ENCODE measurements around the gene ENC1.

ENC1 gene

GRCh38 chr5:74623006-74623611 lies 17.4 kb downstream of the ENC1 start:
- Histone ChIP-seq H3K4me3 (ENCODE audit: low read depth in 1 of 2, low read length in 1 of 2) (no peak overlapping the region), H3K27ac (no peak overlapping the region), H3K4me1 (ENCODE audit: control insufficient read depth in 1 of 2, insufficient read depth in 1 of 2, low read depth in 1 of 2, low read length in 1 of 2) (no peaks in the 10 kb centered on the region), H3K36me3 (no peaks in the 10 kb centered on the region), H3K27me3 (no peaks in the 10 kb centered on the region), H3K9me3 (no peaks in the 10 kb centered on the region)
- no peak for TF ChIP-seq CTCF (IDR thresholded peaks at IDR 0.05)

- no peaks in the 10 kb centered on the region for H3K9me3 ChIP-seq
- no peak overlapping the region for H3K4me3 ChIP-seq (ENCODE audit: low read depth in 1 of 2, low read length in 1 of 2)
- TF ChIP-seq CTCF (IDR thresholded peaks at IDR 0.05): no peak
- H3K27ac ChIP-seq: no peak overlapping the region
- H3K27me3 ChIP-seq: no peaks in the 10 kb centered on the region
- no peaks in the 10 kb centered on the region for H3K4me1 ChIP-seq (ENCODE audit: control insufficient read depth in 1 of 2, insufficient read depth in 1 of 2, low read depth in 1 of 2, low read length in 1 of 2)
- no peaks in the 10 kb centered on the region for H3K36me3 ChIP-seq
Observed at GRCh38 chr5:74622122-74622521, 18.4 kb downstream of the ENC1 start.

- H3K4me3 ChIP-seq (ENCODE audit: low read depth in 1 of 2, low read length in 1 of 2): no peak overlapping the region
- H3K27ac ChIP-seq: no peak overlapping the region
- no peaks in the 10 kb centered on the region for H3K9me3 ChIP-seq
- no peaks in the 10 kb centered on the region for H3K36me3 ChIP-seq
- H3K4me1 ChIP-seq (ENCODE audit: control insufficient read depth in 1 of 2, insufficient read depth in 1 of 2, low read depth in 1 of 2, low read length in 1 of 2): no peaks in the 10 kb centered on the region
- no peaks in the 10 kb centered on the region for H3K27me3 ChIP-seq
- no peak for TF ChIP-seq CTCF (IDR thresholded peaks at IDR 0.05)
Observed at GRCh38 chr5:74621492-74621891, 19.0 kb downstream of the ENC1 start.

- no peak for TF ChIP-seq CTCF (IDR thresholded peaks at IDR 0.05)
- no peaks in the 10 kb centered on the region for H3K27me3 ChIP-seq
- H3K4me3 ChIP-seq (ENCODE audit: low read depth in 1 of 2, low read length in 1 of 2): no peak overlapping the region
- no peaks in the 10 kb centered on the region for H3K36me3 ChIP-seq
- H3K9me3 ChIP-seq: no peaks in the 10 kb centered on the region
- no peaks in the 10 kb centered on the region for H3K4me1 ChIP-seq (ENCODE audit: control insufficient read depth in 1 of 2, insufficient read depth in 1 of 2, low read depth in 1 of 2, low read length in 1 of 2)
- no peak overlapping the region for H3K27ac ChIP-seq
Observed at GRCh38 chr5:74619308-74619707, 21.2 kb downstream of the ENC1 start.

- H3K4me3 ChIP-seq (ENCODE audit: low read depth in 1 of 2, low read length in 1 of 2): no peak overlapping the region
- H3K4me1 ChIP-seq (ENCODE audit: control insufficient read depth in 1 of 2, insufficient read depth in 1 of 2, low read depth in 1 of 2, low read length in 1 of 2): peaks cover 0 to 6% of the 10 kb centered on the region in 2 experiments
- TF ChIP-seq CTCF (IDR thresholded peaks at IDR 0.05): no peak
- H3K27me3 ChIP-seq: no peaks in the 10 kb centered on the region
- no peak overlapping the region for H3K27ac ChIP-seq
- H3K36me3 ChIP-seq: no peaks in the 10 kb centered on the region
- no peaks in the 10 kb centered on the region for H3K9me3 ChIP-seq
Observed at GRCh38 chr5:74618106-74618505, 22.4 kb downstream of the ENC1 start.

GRCh38 chr5:74617202-74617601 lies 23.3 kb downstream of the ENC1 start:
- no peaks in the 10 kb centered on the region for H3K9me3 ChIP-seq
- no peak for TF ChIP-seq CTCF (IDR thresholded peaks at IDR 0.05)
- no peaks in the 10 kb centered on the region for H3K27me3 ChIP-seq
- peaks cover 0 to 7% of the 10 kb centered on the region in 2 experiments for H3K4me1 ChIP-seq (ENCODE audit: control insufficient read depth in 1 of 2, insufficient read depth in 1 of 2, low read depth in 1 of 2, low read length in 1 of 2)
- no peaks in the 10 kb centered on the region for H3K36me3 ChIP-seq
- no peak overlapping the region for H3K27ac ChIP-seq
- no peak overlapping the region for H3K4me3 ChIP-seq (ENCODE audit: low read depth in 1 of 2, low read length in 1 of 2)
